NCI-H1436 (cell line): ENCODE data around the gene CDS2.
A peak's percentile ranks its signal among the peaks of the same experiment; 100 is the strongest.

Source experiments
- DNase-seq: peaks from one replicate; lab custom pipeline; 2025; lab: John Stamatoyannopoulos, UW

The CDS2 gene

DNA sequence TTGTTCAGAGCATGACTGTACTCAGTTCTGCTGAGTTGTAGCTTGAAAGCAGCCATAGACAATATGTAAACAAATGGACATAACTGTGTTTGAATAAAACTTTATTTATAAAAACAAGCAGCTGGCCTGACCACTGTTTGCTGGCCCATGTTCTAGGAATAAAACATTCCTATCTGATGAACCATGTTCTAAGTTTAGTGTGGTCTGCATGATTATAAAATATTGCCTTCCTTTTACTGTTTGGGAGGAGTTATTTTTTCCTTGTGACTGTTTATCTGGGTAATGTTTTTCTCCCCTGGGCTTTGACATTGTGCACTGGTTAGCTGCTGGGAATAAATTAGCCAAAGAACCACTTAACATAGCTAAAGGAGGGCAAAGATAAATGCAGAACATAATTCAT is 55.1 kb downstream of the CDS2 start:
- DNase-seq = no peak

GRCh38 chr20:5182615-5183254 is 55.9 kb downstream of the CDS2 start:
- DNase-seq = no peak

DNA sequence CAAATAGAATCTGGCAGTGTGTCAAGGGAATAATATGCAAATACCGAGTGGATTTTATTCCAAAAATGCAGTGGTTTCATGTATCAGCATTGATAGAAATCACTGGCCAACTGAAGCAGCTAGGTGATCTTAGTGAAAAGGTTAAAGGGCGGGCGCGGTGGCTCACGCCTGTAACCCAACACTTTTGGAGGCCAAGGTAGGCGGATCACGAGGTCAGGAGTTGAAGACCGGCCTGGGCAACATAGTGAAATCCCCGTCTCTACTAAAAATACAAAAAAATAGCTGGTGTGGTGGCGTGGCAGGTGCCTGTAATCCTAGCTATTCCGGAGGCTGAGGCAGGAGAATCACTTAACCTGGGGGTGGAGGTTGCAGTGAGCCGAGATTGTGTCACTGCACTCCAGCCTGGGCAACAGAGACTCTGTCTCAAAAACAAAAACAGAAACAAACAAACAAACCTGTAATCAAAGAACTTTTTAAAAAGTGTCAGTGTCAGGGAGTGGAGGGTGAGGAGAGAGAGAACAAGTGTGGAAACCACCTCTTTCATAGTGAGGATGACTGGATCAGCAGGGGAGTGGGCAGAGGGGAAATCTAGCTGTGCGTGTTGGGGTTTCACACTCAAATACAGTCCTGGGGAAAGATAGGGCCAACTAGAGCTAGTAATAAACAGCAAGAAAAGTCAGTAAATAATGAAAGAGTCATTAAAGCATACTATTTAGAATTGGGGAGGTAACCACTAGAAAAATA is 57.1 kb downstream of the CDS2 start:
- no peak for DNase-seq

DNA sequence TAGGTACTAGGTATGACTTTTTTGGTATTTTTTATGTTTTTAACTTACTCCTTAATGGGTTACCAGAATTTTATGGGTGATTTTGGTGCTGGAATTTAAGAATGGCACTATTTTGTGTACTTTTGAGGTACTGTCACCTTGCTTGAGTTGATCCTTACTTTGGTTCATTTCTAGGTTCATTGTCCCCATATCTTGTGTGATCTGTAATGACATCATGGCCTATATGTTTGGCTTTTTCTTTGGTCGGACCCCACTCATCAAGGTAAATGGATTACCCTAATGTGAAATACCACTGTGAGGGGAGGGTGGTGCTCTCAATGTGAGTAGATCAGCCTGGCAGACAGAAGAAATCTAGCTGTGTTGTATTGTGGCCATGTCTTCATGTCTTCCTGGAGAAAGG is 57.9 kb downstream of the CDS2 start:
- no peak for DNase-seq

DNA sequence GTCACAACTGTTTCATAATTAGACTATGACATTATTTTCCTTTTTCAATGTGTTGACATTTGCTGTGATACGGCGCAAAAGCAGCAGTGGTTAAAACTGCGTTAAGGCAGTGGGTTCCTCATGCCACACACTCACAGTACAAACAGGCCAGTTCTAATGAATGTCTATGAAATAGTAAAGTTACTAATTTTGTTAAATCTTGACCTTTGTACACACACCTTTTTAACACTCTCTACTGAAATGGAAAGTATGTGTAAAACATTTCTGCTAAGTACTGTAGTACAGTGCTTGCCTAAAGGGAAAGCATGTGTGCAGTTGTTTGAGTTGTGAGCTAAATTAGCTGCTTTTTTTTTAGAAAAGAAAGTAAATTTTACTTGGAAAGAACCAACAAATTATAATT is 60.3 kb downstream of the CDS2 start:
- no peak for DNase-seq

- DNase-seq = no peak
Measured at GRCh38 chr20:5188736-5189135, 61.9 kb downstream of the CDS2 start.

DNA sequence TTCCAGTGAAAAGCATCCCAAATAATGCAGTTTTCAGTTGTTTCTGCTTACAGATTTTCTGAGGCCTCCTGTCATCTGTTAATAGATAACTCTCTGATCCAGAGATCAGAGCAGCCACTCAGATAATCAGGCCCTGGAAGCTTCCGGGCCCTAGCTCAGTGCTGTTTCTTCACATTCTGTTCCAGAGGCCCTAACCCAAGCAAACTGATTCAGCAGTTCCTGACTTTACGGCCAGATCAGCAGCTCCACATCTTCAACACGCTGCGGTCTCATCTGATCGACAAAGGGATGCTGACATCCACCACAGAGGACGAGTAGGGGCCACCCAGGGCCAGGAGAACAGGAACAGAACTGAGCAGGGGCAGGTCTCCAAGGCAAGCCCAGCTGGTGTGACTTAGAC is 63.1 kb downstream of the CDS2 start:
- DNase-seq = no peak

- no peak for DNase-seq
Measured at GRCh38 chr20:5190444-5190843, 63.6 kb downstream of the CDS2 start.

DNA sequence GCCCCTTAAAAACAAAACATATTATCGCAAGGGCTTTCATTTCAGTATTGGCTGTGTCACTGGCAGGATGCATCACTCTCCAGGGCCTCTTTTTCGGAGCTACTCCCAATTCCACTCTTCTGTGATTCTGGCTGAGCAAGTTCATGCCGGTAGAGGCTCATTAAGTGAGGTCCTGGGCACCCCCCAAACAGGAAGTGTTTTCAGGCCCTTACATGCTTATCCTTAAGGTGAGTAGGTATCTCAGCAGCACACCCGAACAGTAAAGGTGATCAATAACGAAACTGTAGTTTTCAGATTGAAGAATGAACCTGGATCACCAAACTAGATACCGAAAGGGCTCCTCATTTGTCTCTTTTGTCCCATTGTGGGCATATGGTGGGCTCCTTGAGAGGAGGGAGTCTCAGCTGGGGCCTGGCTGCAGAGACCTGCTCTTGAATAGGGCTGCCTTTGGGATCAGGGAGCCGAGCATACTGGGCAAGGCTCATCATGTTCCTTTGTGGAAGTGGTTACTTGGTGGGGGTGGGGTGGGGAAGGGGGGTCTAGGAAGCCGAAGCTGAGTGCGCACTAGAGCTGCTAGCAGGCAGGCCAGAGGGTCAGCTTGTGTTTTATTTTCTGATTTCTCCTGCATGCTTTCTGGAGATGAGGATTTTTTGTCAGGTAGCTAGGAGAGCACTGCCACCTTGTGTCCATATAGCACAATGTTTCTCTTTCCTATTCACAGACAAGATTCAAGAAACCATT is 65.2 kb downstream of the CDS2 start:
- DNase-seq = peak; percentile 47

GRCh38 chr20:5192570-5193431 is 66.0 kb downstream of the CDS2 start:
- no peak for DNase-seq

- no peak for DNase-seq
Measured at GRCh38 chr20:5195655-5196054, 68.8 kb downstream of the CDS2 start.

- DNase-seq = no peak
Measured at GRCh38 chr20:5196149-5196548, 69.3 kb downstream of the CDS2 start.

- no peak for DNase-seq
Measured at GRCh38 chr20:5197270-5197827, 70.5 kb downstream of the CDS2 start.

DNA sequence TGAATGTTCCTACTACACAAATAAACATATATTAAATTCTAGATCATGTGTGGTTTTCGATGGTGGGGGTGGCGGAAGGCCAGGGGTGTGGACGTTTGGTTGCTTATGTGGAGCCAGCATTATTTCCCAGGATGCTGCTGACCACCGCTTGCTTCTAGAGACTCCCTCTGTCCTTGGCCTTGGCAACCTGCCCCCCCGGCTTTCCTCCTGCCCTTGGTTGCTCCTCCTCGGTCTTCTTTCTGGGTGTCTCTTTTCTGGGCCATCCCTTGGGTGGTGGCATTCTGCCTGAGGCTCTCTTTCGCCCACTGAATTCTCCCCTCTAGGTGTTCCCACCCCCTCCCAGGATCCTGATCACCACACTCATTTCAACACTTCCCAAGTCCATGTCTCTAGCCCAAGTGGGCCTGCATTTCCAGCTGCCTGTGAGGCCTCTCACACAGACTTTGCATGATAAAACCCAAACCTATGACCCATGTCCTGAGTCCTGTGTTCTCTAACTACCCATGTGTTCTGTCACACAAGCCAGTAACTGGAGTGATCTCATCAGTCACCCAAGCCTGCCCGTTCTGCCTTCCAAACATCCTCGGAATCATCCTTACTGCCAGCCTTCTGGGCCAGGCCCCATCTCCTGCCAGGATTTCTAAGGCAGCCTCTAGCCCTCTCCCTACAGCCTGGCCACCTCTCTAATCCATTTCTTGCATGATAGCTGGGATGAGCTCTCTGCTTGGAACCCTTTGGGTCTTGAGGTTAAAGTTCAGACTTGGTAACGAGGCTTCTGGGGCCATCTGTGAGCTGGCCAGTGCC is 71.2 kb downstream of the CDS2 start:
- DNase-seq = no peak

GRCh38 chr20:5198651-5198924 is 71.8 kb downstream of the CDS2 start:
- no peak for DNase-seq

- DNase-seq = no peak
Measured at GRCh38 chr20:5203380-5203779, 76.6 kb downstream of the CDS2 start.

DNA sequence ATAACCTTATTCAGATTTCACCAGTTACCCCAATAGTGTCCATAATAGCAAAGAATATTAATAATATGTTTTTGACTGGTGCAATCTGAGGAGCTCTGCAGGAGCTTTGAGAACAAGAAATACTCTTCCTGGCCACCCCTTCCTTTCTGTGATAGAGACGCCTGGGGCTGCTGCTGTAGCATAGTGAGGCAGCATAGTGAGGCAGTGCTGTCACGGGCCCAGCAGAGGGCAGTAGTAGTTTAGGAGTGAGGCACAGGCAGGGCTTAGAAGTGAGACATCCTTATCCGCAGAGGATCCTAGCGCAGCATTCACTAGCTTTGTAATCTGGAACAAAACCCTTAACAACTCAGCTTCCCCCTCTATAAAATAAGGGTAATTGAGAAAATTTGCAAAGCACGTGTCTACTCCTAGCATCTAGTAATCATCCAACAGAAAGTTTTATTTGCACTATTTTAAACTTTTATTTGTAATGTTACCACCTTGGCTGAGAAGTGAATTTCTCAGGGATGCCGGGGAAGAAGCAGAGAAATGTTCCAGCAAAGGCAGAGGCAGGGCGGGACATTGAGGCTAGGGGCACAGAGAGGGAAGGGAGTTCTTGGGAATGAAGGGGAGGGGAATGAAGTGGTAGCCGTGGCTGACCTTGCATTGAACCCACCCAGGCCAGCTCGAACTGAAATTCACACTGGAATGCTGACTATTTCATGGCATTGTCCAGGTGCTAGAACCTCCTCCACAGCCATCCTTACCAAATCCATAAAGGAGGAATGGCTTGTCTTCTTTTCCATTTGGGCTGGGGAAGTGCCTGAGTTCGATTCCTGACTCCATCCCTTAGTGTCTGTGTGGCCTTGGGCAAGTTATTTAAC is 78.8 kb downstream of the CDS2 start:
- DNase-seq = peak; percentile 62

- no peak for DNase-seq
Measured at GRCh38 chr20:5207138-5207537, 80.3 kb downstream of the CDS2 start.

- no peak for DNase-seq
Measured at GRCh38 chr20:5211803-5212714, 85.3 kb downstream of the CDS2 start.
